ENCODE data around the gene USP40.
A peak's percentile ranks its signal among the peaks of the same experiment; 100 is the strongest.

The USP40 gene

DNA sequence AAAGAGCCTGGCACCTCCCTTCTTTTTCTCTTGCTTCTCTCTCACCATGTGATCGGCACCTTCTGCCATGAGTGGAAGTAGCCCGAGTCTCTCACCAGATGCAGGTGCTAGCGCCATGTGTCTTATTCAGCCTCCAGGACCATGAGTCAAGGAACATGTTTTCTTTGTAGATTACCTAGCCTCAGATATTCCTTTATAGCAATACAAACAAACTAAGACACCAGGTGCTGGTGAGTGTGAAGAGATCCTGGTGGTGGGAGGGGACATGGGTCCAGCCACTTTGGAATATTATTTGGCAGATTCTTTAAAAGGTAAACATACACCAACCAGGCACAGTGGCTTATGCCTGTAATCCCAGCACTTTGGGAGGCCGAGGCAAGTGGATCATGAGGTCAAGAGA, 5.9 kb upstream of the USP40 start:
- H3K4me3 ChIP-seq (ENCODE audit: low read depth, low read length): no peak overlapping the region
- DNase-seq (ENCODE audit: low read depth): no peak
- TF ChIP-seq CTCF (conservative IDR thresholded peaks at IDR 0.05; ENCODE audit: low read depth, low read length): no peak

DNA sequence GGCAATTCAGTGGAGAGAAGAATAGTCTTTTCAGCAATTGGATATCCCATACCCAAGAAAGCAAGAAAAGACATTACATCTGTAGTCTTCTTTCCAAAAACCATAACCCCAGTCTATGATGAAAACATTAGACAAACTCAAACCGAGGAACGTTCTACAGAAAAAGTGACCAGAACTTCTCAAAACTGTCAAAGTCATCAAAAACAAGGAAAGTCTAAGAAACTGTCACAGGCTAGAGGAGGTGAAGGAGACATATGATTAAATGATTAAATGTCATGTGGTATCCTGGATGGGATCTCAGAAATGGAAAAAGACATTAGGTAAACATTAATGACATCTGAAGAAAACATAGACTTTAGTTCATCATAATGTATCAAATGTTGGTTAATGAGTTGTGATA, 4.9 kb upstream of the USP40 start:
- H3K4me3 ChIP-seq (ENCODE audit: low read depth, low read length): no peak overlapping the region
- no peak for DNase-seq (ENCODE audit: low read depth)
- no peak for TF ChIP-seq CTCF (conservative IDR thresholded peaks at IDR 0.05; ENCODE audit: low read depth, low read length)

- TF ChIP-seq CTCF (conservative IDR thresholded peaks at IDR 0.05; ENCODE audit: low read depth, low read length): no peak
- H3K4me3 ChIP-seq (ENCODE audit: low read depth, low read length): no peak overlapping the region
- no peak for DNase-seq (ENCODE audit: low read depth)
Measured at GRCh38 chr2:233571001-233571400, 4.4 kb upstream of the USP40 start.

- DNase-seq (ENCODE audit: low read depth): no peak
- no peak for TF ChIP-seq CTCF (conservative IDR thresholded peaks at IDR 0.05; ENCODE audit: low read depth, low read length)
- H3K4me3 ChIP-seq (ENCODE audit: low read depth, low read length): peak overlapping the region; percentile 98
Measured at GRCh38 chr2:233565685-233566140, 869 bp downstream of the USP40 start.

GRCh38 chr2:233563663-233564430, 2.7 kb downstream of the USP40 start:
- DNase-seq (ENCODE audit: low read depth): no peak
- H3K4me3 ChIP-seq (ENCODE audit: low read depth, low read length): no peak overlapping the region
- no peak for TF ChIP-seq CTCF (conservative IDR thresholded peaks at IDR 0.05; ENCODE audit: low read depth, low read length)

DNA sequence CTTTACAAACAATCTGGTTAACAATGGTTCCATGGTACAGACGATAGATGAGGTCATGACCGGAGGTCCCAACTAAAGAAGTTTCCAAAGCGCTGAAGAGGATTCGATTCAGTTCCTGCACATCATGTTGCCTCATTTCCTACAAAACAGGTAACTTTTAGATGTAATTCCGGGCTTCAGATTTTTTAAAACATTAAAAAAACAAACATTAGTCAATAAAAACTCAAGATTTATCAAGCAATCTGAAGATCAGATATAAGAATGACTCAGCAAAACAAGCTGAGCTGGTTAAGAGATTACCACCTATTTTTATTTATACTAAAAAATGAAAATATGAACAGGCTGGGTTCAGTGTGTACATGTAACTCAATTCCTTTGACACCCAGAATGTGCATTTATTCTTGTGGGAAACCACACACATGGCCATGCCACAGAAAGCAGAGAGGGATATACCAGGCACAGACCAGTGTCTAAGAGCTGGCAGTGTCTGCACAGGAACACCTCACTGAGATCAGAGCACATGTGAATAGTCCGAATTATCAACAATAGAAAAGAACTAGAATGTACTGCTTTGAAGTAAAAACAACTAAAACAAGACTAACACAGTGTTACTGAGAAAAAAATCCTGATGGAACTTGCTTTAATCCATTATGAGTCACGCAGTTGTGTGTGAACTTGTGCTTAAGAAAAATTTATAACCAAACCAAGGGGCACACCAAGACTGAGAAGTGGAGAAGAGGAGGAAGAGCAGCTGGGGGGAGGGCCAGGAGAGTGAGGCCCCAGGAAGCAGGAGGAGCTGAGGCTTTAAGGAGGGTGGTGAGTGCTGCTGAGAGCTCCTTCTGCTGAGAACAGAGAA, 9.5 kb downstream of the USP40 start:
- no peak for TF ChIP-seq CTCF (conservative IDR thresholded peaks at IDR 0.05; ENCODE audit: low read depth, low read length)
- DNase-seq (ENCODE audit: low read depth): peak; percentile 82
- H3K4me3 ChIP-seq (ENCODE audit: low read depth, low read length): no peak overlapping the region
